ENCODE data around the gene COL5A1. TPM values are rescaled to one million over a fixed set of nuclear protein-coding genes. Genes with fewer than 3 reads are reported as not detected.

COL5A1 gene
- total and polyA plus RNA-seq, 2 experiments from 2014 or later, result 2.5 to 13.1 TPM

- no peaks in the 10 kb centered on the region for H4K20me1 ChIP-seq (replicated peaks; ENCODE audit: insufficient read depth)
- peaks cover 1% of the 10 kb centered on the region for H3K27me3 Mint-ChIP-seq (ENCODE audit: insufficient read depth, low read depth, poor library complexity)
- H3K27me3 ChIP-seq (ENCODE audit: insufficient read depth), result no peaks in the 10 kb centered on the region
- ATAC-seq (no peak), DNase-seq (ENCODE audit: low spot score) (no peak)
- TF ChIP-seq ZNF331 (CRISPR knock-in tag; IDR thresholded peaks at IDR 0.05; ENCODE audit: low read depth), result no peak
- TF ChIP-seq JUNB (IDR thresholded peaks at IDR 0.05; ENCODE audit: unreplicated experiment), result no peak
- TF ChIP-seq REST (IDR thresholded peaks at IDR 0.05; ENCODE audit: unreplicated experiment), result no peak
- TF ChIP-seq NANOG (IDR thresholded peaks at IDR 0.05; ENCODE audit: borderline replicate concordance), result no peak
- no peak for TF ChIP-seq ETS1 (IDR thresholded peaks at IDR 0.05)
- TF ChIP-seq EZH2 (IDR thresholded peaks at IDR 0.05; ENCODE audit: low read depth, unreplicated experiment), result no peak
- no peak for TF ChIP-seq ZNF114 (CRISPR knock-in tag; IDR thresholded peaks at IDR 0.05)
- no peak for TF ChIP-seq CREB1 (CRISPR knock-in tag; IDR thresholded peaks at IDR 0.05; ENCODE audit: low read depth)
- TF ChIP-seq CTCF (conservative IDR thresholded peaks at IDR 0.05; ENCODE audit: low read depth in 2 of 2), result no peak
- TF ChIP-seq STAT1 (IDR thresholded peaks at IDR 0.05; ENCODE audit: unreplicated experiment), result no peak
- no peak for TF ChIP-seq EZH2phosphoT487 (IDR thresholded peaks at IDR 0.05; ENCODE audit: unreplicated experiment)
- no peak for TF ChIP-seq ZNF462 (CRISPR knock-in tag; IDR thresholded peaks at IDR 0.05)
- TF ChIP-seq POLR2AphosphoS5 (IDR thresholded peaks at IDR 0.05; ENCODE audit: low read depth), result no peak
- H3K36me3 ChIP-seq (ENCODE audit: insufficient read depth), result no peaks in the 10 kb centered on the region
- H3K4me1 ChIP-seq (ENCODE audit: insufficient read depth), result no peaks in the 10 kb centered on the region
- H3K9me3 Mint-ChIP-seq, result no peaks in the 10 kb centered on the region
- no peaks in the 10 kb centered on the region for H3K36me3 Mint-ChIP-seq (ENCODE audit: low read depth)
- no peak overlapping the region for H3K27ac Mint-ChIP-seq
- H2AFZ ChIP-seq, result no peak overlapping the region
- no peaks in the 10 kb centered on the region for H3K9me2 ChIP-seq (ENCODE audit: insufficient read depth)
- H3K4me3 Mint-ChIP-seq, result no peak overlapping the region
- peaks cover 7% of the 10 kb centered on the region; the same call in 2 of the 3 replicates for H3K4me1 Mint-ChIP-seq
- no peaks in the 10 kb centered on the region for H3F3A ChIP-seq (replicated peaks; ENCODE audit: low read depth)
- no peak overlapping the region for H3K4me3 ChIP-seq
- H3K27ac ChIP-seq (ENCODE audit: low read depth), result no peak overlapping the region
- no peak overlapping the region for H3K4me2 ChIP-seq
- H3K79me2 ChIP-seq (replicated peaks; ENCODE audit: insufficient read depth), result no peaks in the 10 kb centered on the region
Measured at GRCh38 chr9:134800791-134801339, 159.3 kb downstream of the COL5A1 start.

Measured in GM23338 (cell line).